HepG2 (cell line): Measurements from ENCODE around the gene MACROD2. TPM values are rescaled to one million over a fixed set of nuclear protein-coding genes. Genes with fewer than 3 reads are reported as not detected.

Experiments used
- ARID5B ChIP-seq: IDR thresholded peaks from 2 replicates; pipeline ENCODE4 v1.4.0; 2020; ENCODE audit warnings: mild to moderate bottlenecking, missing genetic modification reagents
- DR1 ChIP-seq: sonication (generic); formaldehyde crosslinking; IDR thresholded peaks from 2 replicates; pipeline ENCODE4 v1.8.0; 2021; ENCODE audit warnings: mild to moderate bottlenecking, missing genetic modification reagents, inconsistent platforms
- ETV5 ChIP-seq: IDR thresholded peaks from 2 replicates; pipeline ENCODE4 v1.6.1; 2018; ENCODE audit warnings: missing biosample characterization, missing genetic modification reagents, inconsistent platforms, borderline replicate concordance
- FOXJ3 ChIP-seq: sonication (generic); formaldehyde crosslinking; IDR thresholded peaks from 2 replicates; pipeline ENCODE4 v1.4.0; 2020; ENCODE audit warnings: missing genetic modification reagents, mild to moderate bottlenecking, borderline replicate concordance
- GZF1 ChIP-seq: sonication (generic); formaldehyde crosslinking; IDR thresholded peaks from 2 replicates; pipeline ENCODE4 v1.5.1; 2020; ENCODE audit warnings: mild to moderate bottlenecking, missing genetic modification reagents
- KLF16 ChIP-seq, 2 experiments: sonication (generic) in 1 of 2; formaldehyde crosslinking in 1 of 2; IDR thresholded peaks; 2 replicates each; pipeline versions ENCODE4 v1.6.1 to v1.8.0; 2016 to 2023; ENCODE audit warnings: missing genetic modification reagents in 2 of 2, missing compliant biosample characterization in 1 of 2
- MEF2D ChIP-seq: sonication (generic); formaldehyde crosslinking; IDR thresholded peaks from 2 replicates; pipeline ENCODE4 v1.5.1; 2020; ENCODE audit warnings: mild to moderate bottlenecking, missing genetic modification reagents
- NAIF1 ChIP-seq: sonication (generic); formaldehyde crosslinking; IDR thresholded peaks from 2 replicates; pipeline ENCODE4 v1.5.0; 2020; ENCODE audit warnings: mild to moderate bottlenecking, missing genetic modification reagents, borderline replicate concordance
- NCOA5 ChIP-seq: sonication (generic); formaldehyde crosslinking; IDR thresholded peaks from 2 replicates; pipeline ENCODE4 v1.4.0; 2020; ENCODE audit warnings: missing genetic modification reagents
- ZFP41 ChIP-seq: sonication (generic); formaldehyde crosslinking; IDR thresholded peaks from 2 replicates; pipeline ENCODE4 v1.4.0; 2020; ENCODE audit warnings: mild to moderate bottlenecking, missing genetic modification reagents, borderline replicate concordance
- ZNF274 ChIP-seq: sonication (generic); formaldehyde crosslinking; IDR thresholded peaks from 2 replicates; pipeline ENCODE4 v1.5.1; 2020; ENCODE audit warnings: mild to moderate bottlenecking, missing genetic modification reagents
- ZNF446 ChIP-seq: sonication (generic); formaldehyde crosslinking; IDR thresholded peaks from 2 replicates; pipeline ENCODE4 v1.5.0; 2020; ENCODE audit warnings: mild to moderate bottlenecking, missing genetic modification reagents
- ZNF543 ChIP-seq: sonication (generic); formaldehyde crosslinking; IDR thresholded peaks from 2 replicates; pipeline ENCODE4 v1.4.0; 2020; ENCODE audit warnings: mild to moderate bottlenecking, missing genetic modification reagents
- ZNF607 ChIP-seq: sonication (generic); formaldehyde crosslinking; IDR thresholded peaks from 2 replicates; pipeline ENCODE4 v1.5.1; 2020; ENCODE audit warnings: missing genetic modification reagents, mild to moderate bottlenecking, borderline replicate concordance
- ZNF737 ChIP-seq: sonication (generic); formaldehyde crosslinking; IDR thresholded peaks from 2 replicates; pipeline ENCODE4 v1.5.0; 2020; ENCODE audit warnings: missing genetic modification reagents, mild to moderate bottlenecking, borderline replicate concordance
- ZNF788 ChIP-seq: sonication (generic); formaldehyde crosslinking; IDR thresholded peaks from 2 replicates; pipeline ENCODE4 v1.5.0; 2020; ENCODE audit warnings: mild to moderate bottlenecking, missing genetic modification reagents, borderline replicate concordance
- polyA plus RNA-seq, 8 experiments: library from polyadenylated mRNA; depleted of rRNA in 3 of 8; stranded (reverse) in 7 of 8; unstranded in 1 of 8; fragments of >200 nt; fragmentation: Illumina TruSeq in 4 of 8; extraction: Trizol in 4 of 8; gene quantifications; 2 replicates each; pipeline versions ENCODE4 v1.2.1 to v1.2.3, GENCODE V29; 2011 to 2016; ENCODE audit warnings: low read depth in 4 of 8, missing spikeins in 1 of 8, mixed read lengths in 1 of 8; ENCODE audit not compliant: insufficient read depth in 1 of 8
- total RNA-seq, 5 experiments: library from RNA; depleted of rRNA; stranded (reverse); fragments of >200 nt; fragmentation: Illumina TruSeq; extraction: Trizol; gene quantifications; 2 replicates each; pipeline ENCODE4 v1.2.3, GENCODE V29; 2016; ENCODE audit warnings: low read depth in 1 of 5
- TF ChIP-seq, protein P1 (sequence below): sonication (generic); formaldehyde crosslinking; IDR thresholded peaks from 2 replicates; pipeline ENCODE4 v1.4.0; 2020; ENCODE audit warnings: missing genetic modification reagents

The MACROD2 gene
- total and polyA plus RNA-seq, 2 of the 13 experiments (the other 11 are each of a cell fraction or from before 2014, with no cell fraction given): 0.13 to 0.51 TPM

DNA sequence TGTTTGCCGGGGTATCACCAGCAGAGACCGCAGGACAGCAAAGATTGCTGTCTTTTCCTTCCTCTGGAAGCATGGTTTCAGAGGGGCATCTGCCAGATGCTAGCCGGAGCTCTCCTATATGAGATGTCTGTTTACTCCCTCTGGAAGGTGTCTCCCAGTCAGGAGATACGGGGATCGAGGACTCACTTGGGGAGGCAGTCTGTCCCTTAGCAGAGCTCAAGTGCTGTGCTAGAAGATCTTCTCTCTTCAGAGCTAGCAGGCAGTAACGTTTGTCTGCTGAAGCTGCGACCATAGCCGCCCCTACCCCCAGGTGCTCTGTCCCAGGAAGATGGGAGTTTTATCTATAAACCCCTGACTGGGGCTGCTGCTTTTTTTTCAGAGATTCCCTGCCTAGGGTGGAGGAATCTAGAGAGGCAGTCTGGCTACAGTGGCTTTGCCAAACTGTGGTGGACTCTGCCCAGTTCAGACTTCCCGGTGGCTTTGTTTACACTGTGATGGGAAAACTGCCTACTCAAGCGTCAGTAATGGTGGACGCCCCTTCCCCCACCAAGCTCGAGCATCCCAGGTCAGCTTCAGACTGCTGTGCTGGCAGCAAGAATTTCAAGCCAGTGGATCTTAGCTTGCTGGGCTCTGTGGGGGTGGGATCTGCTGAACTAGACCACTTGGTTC lies 475.0 kb downstream of the MACROD2 start (continued):
- no peak for TF ChIP-seq KLF16 (CRISPR knock-in tag; IDR thresholded peaks at IDR 0.05)
- no peak for TF ChIP-seq ZNF543 (CRISPR knock-in tag)
- TF ChIP-seq ARID5B (CRISPR knock-in tag): peak; percentile 59; the same call in 1 of the 2 replicates
- TF ChIP-seq, protein P1, sequence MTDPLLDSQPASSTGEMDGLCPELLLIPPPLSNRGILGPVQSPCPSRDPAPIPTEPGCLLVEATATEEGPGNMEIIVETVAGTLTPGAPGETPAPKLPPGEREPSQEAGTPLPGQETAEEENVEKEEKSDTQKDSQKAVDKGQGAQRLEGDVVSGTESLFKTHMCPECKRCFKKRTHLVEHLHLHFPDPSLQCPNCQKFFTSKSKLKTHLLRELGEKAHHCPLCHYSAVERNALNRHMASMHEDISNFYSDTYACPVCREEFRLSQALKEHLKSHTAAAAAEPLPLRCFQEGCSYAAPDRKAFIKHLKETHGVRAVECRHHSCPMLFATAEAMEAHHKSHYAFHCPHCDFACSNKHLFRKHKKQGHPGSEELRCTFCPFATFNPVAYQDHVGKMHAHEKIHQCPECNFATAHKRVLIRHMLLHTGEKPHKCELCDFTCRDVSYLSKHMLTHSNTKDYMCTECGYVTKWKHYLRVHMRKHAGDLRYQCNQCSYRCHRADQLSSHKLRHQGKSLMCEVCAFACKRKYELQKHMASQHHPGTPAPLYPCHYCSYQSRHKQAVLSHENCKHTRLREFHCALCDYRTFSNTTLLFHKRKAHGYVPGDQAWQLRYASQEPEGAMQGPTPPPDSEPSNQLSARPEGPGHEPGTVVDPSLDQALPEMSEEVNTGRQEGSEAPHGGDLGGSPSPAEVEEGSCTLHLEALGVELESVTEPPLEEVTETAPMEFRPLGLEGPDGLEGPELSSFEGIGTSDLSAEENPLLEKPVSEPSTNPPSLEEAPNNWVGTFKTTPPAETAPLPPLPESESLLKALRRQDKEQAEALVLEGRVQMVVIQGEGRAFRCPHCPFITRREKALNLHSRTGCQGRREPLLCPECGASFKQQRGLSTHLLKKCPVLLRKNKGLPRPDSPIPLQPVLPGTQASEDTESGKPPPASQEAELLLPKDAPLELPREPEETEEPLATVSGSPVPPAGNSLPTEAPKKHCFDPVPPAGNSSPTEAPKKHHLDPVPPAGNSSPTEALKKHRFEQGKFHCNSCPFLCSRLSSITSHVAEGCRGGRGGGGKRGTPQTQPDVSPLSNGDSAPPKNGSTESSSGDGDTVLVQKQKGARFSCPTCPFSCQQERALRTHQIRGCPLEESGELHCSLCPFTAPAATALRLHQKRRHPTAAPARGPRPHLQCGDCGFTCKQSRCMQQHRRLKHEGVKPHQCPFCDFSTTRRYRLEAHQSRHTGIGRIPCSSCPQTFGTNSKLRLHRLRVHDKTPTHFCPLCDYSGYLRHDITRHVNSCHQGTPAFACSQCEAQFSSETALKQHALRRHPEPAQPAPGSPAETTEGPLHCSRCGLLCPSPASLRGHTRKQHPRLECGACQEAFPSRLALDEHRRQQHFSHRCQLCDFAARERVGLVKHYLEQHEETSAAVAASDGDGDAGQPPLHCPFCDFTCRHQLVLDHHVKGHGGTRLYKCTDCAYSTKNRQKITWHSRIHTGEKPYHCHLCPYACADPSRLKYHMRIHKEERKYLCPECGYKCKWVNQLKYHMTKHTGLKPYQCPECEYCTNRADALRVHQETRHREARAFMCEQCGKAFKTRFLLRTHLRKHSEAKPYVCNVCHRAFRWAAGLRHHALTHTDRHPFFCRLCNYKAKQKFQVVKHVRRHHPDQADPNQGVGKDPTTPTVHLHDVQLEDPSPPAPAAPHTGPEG (CRISPR knock-in tag): 0 out of 2 replicates have a peak, but pooled peaks have one; percentile 37
- TF ChIP-seq ZFP41 (CRISPR knock-in tag): no peak
- TF ChIP-seq ZNF607 (CRISPR knock-in tag): 0 out of 2 replicates have a peak, but pooled peaks have one; percentile 19
- TF ChIP-seq DR1 (CRISPR knock-in tag): 0 out of 2 replicates have a peak, but pooled peaks have one; percentile 8
- no peak for TF ChIP-seq ZNF274 (CRISPR knock-in tag)
- no peak for TF ChIP-seq ZNF737 (CRISPR knock-in tag)
- TF ChIP-seq FOXJ3 (CRISPR knock-in tag): 0 out of 2 replicates have a peak, but pooled peaks have one; percentile 36
- no peak for TF ChIP-seq GZF1 (CRISPR knock-in tag)
- no peak for TF ChIP-seq ZNF446 (CRISPR knock-in tag)
- TF ChIP-seq MEF2D (CRISPR knock-in tag): no peak
- TF ChIP-seq ETV5 (CRISPR knock-in tag): no peak
- no peak for TF ChIP-seq NCOA5 (CRISPR knock-in tag)
- peak; percentile 35; the same call in 1 of the 2 replicates for TF ChIP-seq ZNF788 (CRISPR knock-in tag)
- no peak for TF ChIP-seq NAIF1
